GM19438 (cell line): ENCODE measurements around the gene IGF1R.
"Not testable (repeated sequence)": the region's sequence is repeated elsewhere in the genome, so short reads cannot be mapped to it uniquely, and the experiment has no call there.

ENCODE experiments used
- ATAC-seq: cut with Tn5 transposase; IDR thresholded peaks from one replicate; pipeline ENCODE4 v1.9.1; 2021; ENCODE audit warnings: low read depth; ENCODE audit not compliant: unreplicated experiment

The IGF1R gene

DNA sequence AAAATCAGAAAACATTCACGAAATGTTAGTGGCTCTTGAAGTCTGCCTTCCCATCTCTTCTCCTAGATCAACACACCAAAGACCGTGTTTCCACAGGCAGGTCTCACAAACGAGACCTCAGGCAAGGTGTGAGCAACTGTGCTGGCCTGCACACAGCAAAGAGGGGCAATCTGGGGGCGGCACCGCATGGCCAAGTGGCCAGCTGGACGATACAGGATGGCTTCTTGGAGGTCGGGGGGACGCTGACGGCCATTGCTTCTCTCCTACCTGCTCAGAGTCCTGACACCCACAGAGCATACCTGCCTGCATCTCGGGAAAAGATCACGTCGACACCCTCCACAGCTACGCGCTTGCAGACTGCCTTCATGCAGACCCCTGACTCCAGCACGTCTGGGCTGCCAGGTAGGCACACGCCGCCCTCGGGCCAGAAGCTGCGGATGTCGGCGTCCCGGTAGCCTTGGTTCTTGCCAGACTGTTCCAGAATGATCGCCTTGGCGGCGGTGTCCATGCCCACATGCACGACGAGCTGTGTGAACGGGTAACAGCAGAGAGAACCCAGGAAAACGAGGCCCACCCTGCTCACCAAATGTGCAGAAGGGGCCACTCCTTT lies 320.9 kb downstream of the IGF1R start:
- no peak for ATAC-seq

DNA sequence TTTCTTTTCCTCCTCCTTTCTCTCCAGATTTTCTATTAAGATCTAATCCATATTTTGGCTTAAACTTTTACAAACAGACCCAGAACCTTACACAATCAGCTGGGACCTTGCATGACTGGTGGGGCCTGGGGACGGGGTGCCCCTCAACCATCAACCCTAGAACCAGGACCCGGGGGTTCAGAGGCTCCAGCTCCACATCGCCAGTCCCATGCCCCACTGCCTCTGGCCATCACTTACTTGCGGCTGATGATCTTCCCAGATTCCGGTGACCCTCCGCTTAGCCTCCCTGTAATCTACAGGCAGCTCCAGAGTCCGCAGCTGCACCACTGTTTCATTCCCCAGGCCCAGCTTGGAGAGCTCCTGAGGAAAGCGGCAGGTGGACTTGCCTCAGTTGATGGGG lies 322.5 kb downstream of the IGF1R start:
- ATAC-seq = no peak

DNA sequence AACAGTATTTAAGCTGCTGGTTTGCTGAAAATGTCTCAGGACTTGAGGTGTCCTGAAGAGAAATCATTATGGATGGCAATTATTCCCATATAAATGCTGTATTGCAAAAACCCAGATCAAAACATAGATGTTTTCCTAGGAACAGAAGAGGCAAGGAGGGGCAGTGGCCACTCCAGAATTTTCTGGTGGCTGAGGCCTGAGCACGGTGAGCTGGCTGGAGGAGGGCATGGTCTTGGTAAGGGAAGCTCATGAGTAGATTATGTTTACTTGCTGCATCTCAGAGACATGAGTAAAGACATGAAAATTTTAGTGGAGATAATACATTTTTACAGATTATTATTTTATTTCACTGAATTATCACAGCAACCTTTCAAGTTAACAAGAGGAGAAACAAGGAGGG lies 328.2 kb downstream of the IGF1R start:
- ATAC-seq = no peak

DNA sequence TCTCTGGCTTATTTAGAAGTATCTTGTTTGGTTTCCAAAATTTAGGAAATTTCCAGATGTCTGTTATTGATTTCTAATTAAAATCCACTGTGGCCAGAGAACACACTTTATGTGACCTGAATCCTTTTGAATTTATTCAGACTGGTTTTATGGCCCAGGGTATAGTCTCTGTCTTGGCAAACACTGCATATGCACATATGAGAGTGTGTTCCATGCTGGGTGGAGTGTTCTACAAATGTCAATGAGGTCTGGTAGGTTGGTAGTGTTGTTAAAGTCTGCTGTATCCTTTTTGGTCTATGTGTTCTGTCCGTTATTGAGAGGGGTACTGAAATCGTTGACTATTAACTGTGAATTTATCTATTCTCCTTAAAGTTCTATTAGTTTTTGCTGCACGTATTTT lies 329.1 kb downstream of the IGF1R start:
- ATAC-seq = no peak

DNA sequence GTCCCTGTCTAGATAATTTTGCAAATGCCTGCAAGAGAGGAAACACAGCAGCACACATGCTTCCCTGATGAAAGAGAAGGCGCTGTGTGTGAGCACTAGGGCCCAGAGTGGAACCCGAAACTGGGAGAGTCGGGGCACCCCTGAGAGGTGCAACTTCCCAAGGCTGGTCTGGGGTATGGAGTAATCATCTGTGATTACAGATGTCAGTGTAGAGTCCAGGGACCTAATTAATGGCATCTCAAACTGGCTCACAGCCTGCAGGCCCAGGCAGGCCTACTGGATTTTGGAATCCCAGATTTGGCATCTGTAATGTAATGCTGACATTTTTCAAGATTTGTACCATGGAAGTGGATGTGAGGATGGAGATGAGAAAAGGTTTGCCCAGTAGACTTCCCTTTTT lies 329.8 kb downstream of the IGF1R start:
- no peak for ATAC-seq

DNA sequence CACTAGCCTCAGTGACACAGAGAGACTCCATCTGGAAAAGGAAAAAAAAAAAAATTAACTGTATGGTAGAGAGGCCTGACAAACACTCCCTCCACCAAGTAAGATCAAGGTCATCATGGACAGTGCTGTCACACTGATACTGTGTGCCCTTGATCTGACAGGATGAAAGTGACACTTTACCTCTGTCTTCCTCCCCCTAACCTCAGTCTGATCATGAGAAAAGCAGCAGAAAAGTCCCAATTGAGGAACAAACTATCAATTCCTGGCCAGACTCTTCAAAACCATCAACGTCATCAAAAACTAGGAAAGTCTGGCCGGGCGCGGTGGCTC lies 332.5 kb downstream of the IGF1R start:
- ATAC-seq = no peak

DNA sequence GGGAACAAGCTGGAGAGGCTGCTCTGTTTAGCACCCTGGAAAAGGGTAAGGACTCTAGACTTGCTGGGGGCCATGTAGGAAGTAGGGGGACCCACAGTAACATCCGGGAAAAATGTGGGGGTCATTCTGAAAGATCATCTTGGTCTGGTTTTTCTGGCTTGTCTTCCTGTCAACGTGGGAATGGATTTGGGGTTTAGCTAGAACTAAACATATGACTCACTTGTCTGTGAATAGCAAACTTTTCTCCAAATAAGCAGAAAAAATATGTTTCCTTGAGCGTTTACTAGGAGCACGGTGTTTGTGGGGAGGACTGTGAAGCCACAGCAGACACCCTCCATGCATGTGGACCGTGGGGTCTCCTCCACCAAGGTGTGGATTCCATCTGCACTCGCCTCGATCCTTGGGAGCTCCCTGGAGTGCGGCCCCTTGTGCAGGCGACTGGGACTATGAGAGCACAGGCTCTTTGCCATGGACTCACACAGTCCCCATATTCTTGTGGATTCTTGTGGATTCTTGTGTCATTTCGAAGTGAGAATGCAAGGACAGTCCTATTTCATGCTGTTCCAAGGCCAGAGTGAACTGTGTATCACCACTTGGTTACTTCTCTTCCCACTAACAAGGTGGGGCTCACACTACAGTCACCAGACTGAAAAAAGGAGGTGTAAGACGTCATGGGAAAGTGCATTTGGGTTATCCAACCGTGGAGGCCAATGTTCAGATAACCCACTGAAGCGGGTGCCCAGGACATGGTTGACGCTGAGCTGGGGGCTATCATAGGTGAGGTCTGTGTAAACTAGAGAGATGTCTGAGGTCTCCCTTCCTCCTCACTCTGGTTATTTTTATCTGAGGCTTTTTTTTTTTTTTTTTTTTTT lies 333.7 kb downstream of the IGF1R start:
- ATAC-seq = no peak

DNA sequence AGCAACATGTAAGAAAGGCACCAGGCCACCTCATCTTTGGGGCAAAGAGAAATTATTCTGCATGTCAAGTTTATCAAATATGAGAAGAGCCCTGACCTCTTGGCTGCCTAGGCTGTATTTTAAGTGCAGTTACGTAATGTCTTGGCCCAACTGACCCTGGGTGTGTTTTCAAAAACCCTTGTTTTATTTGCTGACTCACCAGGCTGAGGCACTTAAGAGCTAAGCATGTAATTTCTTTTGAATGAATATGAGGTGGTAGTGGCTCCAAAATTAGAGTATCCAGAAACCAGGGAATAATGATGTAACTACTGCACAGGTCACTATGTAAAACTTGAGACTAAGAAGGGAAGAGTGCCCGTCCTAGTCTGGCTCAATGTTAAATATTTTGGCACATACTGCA lies 335.0 kb downstream of the IGF1R start:
- no peak for ATAC-seq

DNA sequence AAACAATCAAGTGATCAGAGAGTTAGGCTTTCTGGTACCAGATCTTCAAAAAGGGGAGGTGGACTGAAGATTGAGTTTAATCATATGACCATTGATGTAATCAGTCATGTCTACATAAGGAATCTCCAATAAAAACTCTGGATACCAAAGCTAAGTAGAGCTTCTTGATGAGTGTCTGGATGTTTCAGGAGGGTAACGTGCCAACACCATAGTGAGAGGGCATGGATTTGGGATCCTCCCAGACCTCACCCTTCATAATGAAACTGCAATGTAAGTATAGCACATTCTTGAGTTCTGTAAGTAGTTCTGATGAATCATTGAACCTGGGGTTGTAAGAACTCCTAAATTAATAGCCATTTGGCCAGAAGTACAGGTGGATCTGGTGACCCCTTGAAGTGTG lies 337.9 kb downstream of the IGF1R start:
- ATAC-seq = no peak

DNA sequence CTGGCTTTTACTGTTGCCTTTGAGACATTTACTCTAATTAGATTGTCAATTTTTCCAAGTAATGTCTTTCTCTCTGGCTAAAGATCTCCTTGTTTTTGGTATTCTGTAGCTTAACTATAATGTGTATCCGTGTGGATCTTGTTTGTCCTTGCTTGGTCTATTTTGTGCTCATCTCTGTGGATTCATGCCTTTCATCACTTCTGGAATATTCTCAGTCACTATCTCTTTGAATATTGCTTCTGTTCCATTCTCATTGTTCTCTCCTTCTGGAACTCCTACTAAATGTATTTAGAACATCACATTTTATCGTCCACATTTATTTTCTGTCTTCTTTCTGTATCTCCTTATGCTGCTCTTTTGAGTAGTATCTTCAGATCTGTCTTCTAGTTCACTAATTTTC lies 346.6 kb downstream of the IGF1R start:
- ATAC-seq = no peak

DNA sequence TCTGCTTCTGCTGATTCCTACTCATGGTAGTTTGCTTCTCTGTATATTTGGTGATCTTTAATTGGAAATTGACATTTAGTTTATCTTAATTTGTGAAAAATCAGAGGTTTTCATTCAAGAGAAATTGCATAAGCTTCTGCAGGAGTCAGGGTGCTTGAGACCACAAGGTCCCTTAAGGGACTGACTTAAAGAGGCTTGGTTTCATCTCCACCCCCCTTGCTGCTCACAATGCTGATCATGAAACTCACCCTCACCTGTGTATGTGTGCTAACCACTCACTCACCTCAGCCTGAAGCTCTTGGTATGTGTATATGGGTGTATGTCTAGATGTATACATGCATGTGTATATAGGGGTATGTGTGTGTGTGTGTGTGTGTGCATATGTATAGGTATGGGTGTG lies 347.8 kb downstream of the IGF1R start:
- ATAC-seq = no peak

DNA sequence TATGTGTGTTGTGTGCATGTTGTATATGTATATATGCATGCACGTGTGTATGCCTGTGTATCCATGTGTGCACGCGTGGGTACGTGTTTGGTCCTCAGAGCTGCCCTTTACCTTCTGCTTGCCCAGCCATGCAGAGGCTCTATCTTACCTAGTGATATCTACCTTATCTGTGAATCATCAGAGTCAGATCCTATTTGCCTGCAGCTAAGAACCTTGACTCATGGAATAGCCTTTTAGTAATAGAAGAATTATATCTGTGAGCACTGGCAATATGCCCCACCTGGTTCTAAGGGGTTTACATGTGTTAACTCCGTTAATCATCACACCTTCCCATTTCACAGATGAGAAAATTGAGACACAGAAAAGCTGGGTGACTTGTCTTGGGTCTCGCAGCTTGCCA lies 348.3 kb downstream of the IGF1R start:
- ATAC-seq = no peak

DNA sequence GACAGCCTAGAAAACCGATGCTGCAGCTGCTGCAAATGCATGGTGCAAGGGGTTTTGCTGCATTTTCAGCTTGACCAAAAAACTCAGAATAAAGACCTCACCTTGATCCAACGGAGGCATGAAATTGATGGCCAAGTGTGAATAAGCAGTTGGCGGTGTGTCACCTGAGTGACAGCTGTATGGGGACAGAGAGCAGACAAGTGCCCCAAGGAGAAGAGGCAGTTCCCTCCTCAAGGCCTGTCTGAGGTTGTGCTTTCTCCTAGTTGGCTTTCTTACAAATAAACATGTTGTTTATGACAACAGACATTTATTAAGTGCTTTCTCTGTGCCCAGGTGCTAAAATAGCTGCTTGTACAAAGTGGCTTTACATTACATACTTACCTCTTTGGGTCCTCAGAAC lies 349.0 kb downstream of the IGF1R start:
- ATAC-seq = no peak

DNA sequence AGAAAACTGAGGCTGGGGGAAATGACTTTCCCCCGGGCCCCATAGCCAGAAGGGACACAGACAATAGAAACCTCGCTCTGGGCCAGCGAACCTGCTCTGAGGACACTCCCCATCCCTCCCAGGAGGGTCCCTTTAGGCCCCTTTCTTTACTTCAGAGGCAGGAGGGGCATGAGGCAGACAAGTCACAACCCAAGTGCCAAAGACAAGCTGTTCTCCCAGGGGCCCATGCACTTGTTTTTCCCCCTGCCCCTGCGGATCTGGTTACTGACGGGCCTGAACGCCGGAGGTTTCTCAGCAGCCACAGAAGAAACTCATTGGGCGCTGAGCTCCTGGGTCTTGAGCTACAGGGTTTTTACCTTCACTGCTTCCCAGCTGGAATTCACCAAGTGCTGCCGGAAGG lies 349.4 kb downstream of the IGF1R start:
- ATAC-seq = no peak

DNA sequence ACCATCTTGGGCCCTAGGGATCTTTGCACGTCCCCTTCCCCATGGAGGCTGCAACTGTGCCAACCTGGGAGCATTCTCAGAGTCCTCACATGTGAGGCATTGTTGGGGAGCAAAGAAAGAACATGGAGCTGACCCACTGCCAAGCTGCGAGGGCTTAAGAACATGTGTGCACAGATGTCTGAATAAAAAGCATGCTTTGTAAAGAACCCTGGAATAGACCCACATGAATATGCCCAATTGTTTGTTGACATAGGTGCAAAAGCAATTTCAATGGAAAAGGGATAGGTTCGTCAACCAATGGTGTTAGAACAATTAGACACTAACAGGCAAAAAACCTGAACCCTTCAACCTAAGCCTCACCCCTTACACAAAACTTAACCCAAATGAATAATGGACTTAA lies 349.9 kb downstream of the IGF1R start:
- ATAC-seq = no peak

DNA sequence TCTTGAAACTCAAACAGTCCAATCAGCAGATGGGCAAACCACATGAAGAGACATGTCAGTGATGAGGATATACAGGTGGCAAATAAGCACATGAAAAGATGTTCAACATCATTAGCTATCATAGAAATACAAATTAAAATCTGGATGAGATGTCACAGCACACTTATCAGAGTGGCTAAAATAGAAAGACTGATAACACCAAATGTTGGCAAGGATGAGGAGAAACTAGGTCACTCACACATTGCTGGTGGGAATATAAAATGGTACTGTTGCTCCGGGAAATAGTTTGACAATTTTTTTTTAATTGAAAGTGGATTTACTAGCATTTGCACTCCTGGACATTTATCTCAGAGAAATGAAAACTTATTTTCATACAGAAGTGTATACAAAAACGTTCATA lies 350.9 kb downstream of the IGF1R start:
- ATAC-seq = no peak

DNA sequence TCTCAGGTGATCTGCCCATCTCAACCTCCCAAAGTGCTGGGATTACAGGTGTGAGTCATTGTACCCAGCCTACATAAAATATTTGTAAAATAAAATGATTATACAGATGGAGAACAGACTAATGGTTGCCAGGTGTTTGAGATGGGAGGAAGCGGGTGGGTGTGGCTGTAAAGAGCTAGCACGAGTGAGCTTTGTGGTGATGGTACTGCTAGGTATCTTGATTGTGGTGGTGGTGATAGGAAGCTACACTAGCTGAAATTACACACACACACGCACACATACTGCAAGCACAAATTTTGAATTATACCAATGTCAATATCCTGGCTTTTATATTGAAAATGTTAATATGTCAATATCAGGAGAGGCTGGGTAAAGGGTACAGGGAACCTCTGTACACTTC lies 353.9 kb downstream of the IGF1R start:
- ATAC-seq = no peak

DNA sequence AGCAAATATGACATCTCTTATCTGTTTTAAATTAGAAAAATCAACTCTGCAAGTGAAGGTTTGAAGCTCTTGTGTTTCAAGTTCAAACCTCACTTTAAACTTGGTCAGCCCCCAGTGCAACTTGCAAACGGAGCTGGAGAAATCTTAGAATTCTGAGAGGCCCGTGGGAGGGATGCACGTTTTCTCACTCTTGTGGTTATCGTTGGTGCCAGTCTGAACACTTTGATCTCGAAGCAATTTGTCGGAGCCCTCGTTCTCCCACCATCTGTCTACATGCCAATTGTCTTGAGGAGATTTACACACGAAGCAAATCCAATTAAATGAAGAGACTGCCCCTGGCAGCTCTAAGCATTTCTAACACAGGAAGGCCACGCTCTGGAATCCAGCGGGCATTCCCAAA lies 355.0 kb downstream of the IGF1R start:
- ATAC-seq = not testable (repeated sequence)

DNA sequence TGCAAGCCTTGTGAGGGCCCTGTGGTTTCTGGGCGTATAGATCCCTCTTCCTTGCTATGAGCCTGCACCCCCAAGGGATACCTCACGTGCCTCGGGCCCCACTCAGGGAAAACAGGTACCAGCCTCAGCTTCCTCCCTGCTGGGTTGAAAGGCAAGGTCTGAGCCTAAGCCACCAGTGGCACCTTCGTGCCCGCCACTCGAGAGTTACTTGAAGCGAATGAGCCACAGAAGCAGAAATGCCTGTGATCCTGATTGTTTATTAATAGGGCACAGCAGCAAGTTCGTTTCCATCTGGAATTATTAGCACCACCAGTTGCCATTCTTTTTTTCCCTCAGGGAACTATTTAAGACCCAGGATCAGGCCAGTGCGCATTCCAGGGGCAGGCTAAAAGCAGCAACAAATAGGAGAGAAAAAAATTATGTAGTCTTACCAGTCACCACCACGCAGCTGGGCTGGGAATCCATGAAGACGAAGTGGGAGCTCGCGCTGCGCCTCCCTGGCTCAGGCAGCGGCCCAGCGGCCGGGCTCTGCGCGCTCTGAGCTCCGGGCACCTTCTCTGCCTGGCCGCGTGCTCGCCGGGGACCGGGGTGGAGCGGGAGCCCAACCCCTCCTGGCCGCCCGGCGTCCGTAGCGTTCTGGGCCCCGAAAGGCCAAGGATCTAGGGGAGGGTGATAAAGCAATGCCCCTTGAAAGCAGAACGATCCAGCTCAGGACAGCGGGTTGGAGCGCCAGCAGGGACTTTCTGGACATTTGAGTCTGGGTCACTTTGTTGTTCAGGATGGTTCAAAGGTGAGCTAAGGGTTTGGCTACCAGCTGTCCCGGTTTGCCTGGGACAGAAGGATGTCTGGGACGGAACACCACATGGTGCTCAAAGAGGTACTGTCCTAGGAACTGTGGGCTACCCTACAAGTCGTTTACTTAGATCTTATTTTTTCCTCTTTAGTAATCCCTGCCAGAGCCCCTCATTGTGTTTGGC lies 356.9 kb downstream of the IGF1R start:
- ATAC-seq = not testable (repeated sequence)

DNA sequence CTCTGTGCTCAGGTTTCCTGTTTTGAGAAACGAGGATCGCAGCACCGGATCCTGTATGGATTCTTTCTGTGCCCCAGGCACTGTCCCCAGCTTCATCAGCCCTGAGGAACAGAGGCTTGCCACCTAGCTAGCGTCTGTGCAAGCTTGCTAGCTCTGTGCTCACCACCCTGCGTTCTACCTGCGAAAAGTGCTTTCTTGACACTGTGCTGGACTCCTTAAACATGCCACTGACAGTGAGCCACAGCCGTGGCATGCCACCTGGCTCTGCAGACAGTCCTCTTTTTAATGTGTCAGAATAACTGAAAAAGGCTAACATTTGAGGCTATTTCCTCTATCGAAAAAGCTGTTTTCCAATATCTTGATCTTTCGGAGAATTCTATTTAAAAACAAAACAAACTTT lies 357.8 kb downstream of the IGF1R start:
- no peak for ATAC-seq

DNA sequence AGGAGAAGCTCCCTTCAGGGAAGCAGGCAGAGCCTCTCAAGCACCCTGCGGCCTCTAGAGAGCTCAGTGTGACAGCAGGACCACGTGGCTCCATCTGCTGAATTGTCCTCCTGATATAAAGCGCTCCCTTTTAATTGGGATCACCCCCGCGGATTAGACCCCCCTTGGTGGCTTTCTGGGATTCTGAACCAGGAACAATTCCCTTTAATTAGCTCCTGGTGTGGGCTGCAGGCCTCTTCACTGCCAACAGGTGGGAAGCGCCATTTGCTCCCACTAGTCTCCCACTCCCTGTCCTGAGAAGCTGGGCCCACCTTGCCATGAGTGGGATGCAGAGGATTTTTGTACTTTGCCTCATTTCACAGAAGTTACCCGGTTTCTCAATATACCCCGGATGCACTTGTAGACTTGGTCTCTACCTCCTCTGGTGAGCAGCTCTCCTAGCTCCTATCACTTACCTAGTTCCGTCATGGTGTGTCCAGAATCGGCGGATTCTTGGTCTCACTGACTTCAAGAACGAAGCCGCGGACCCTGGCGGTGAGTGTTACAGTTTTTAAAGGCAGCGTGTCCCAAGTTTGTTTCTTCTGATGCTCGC lies 358.7 kb downstream of the IGF1R start:
- ATAC-seq = no peak
